IMR-90 (cell line): ENCODE results near the gene MARK2.

Source experiments
- POLR2A ChIP-seq: IDR thresholded peaks from 2 replicates; pipeline ENCODE4 v1.6.1; 2012; ENCODE audit warnings: mild to moderate bottlenecking, low read depth, low read length
- TF ChIP-seq, protein P1 (sequence below): conservative IDR thresholded peaks from 2 replicates; pipeline ENCODE4 v1.5.1; 2012; ENCODE audit warnings: mild to moderate bottlenecking, low read depth, low read length, improper control_type of control experiment

DNA sequence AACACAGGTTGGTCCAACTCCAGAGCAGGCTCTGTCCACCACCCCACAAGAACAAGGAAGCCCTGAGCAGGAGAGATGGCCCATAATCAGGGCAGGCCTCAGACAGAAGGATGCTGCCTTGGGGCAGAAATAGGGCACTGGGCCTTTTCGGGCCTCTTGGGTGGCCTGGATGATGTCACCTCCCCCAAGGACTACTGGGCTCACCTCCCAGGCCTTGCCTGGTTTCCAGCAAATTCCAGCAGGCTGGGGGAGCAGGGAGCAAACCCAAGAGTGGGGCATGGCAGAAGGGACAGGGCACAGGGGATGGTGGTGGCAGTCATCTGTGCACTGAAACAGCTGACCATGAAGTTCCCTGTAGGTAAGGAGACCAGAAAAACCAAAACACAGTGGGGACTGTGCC is 94.5 kb downstream of the MARK2 start:
- TF ChIP-seq POLR2A, result no peak
- TF ChIP-seq, protein P1, sequence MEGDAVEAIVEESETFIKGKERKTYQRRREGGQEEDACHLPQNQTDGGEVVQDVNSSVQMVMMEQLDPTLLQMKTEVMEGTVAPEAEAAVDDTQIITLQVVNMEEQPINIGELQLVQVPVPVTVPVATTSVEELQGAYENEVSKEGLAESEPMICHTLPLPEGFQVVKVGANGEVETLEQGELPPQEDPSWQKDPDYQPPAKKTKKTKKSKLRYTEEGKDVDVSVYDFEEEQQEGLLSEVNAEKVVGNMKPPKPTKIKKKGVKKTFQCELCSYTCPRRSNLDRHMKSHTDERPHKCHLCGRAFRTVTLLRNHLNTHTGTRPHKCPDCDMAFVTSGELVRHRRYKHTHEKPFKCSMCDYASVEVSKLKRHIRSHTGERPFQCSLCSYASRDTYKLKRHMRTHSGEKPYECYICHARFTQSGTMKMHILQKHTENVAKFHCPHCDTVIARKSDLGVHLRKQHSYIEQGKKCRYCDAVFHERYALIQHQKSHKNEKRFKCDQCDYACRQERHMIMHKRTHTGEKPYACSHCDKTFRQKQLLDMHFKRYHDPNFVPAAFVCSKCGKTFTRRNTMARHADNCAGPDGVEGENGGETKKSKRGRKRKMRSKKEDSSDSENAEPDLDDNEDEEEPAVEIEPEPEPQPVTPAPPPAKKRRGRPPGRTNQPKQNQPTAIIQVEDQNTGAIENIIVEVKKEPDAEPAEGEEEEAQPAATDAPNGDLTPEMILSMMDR, result no peak
